ENCODE results near the gene FCF1.

Gene FCF1

GRCh38 chr14:74771399-74771798, 58.5 kb downstream of the FCF1 start:
- DNase-seq: no peak

GRCh38 chr14:74784634-74785033, 71.7 kb downstream of the FCF1 start:
- DNase-seq: no peak

- no peak for DNase-seq
Observed at GRCh38 chr14:74785056-74785613, 72.2 kb downstream of the FCF1 start.

GRCh38 chr14:74786796-74787315, 73.9 kb downstream of the FCF1 start:
- DNase-seq: no peak
